NT2/D1 (cell line): ENCODE measurements around the gene XYLT1.

Experiments used
- DNase-seq: peaks from one replicate; pipeline ENCODE4 v3.0.0-alpha.2; 2011; ENCODE audit warnings: low read depth, low spot score
- H3K27me3 ChIP-seq: 2 replicates; pipeline ENCODE4 v1.6.0; 2011; ENCODE audit warnings: mild to moderate bottlenecking; ENCODE audit not compliant: insufficient read length, insufficient read depth
- H3K36me3 ChIP-seq: 2 replicates; pipeline ENCODE4 v1.6.1; 2011; ENCODE audit warnings: mild to moderate bottlenecking, low read length, mixed read lengths; ENCODE audit not compliant: insufficient read depth, insufficient read length
- H3K4me1 ChIP-seq: 2 replicates; pipeline ENCODE4 v1.5.1; 2011; ENCODE audit not compliant: insufficient read depth, insufficient read length
- H3K4me3 ChIP-seq: 2 replicates; pipeline ENCODE4 v1.5.1; 2011; ENCODE audit warnings: low read depth; ENCODE audit not compliant: insufficient read length
- H3K9ac ChIP-seq: 2 replicates; pipeline ENCODE4 v1.6.0; 2011; ENCODE audit warnings: low read depth; ENCODE audit not compliant: insufficient read length
- H3K9me3 ChIP-seq: 2 replicates; pipeline ENCODE4 v1.5.1; 2011; ENCODE audit warnings: mild to moderate bottlenecking, low read length; ENCODE audit not compliant: insufficient read depth
- SUZ12 ChIP-seq: IDR thresholded peaks from 2 replicates; pipeline ENCODE4 v1.6.1; 2011; ENCODE audit not compliant: insufficient read length, insufficient read depth; ENCODE audit errors: extremely low read depth
- YY1 ChIP-seq: IDR thresholded peaks from 2 replicates; pipeline ENCODE4 v1.6.1; 2011; ENCODE audit not compliant: insufficient read length, insufficient read depth
- ZNF274 ChIP-seq: IDR thresholded peaks from 2 replicates; pipeline ENCODE4 v1.6.1; 2011; ENCODE audit warnings: mild to moderate bottlenecking, low read depth, low read length

XYLT1 gene

GRCh38 chr16:17386229-17386628, 84.5 kb downstream of the XYLT1 start:
- DNase-seq, result no peak
- Histone ChIP-seq H3K27me3 (no peaks in the 10 kb centered on the region), H3K9ac (no peak overlapping the region), H3K36me3 (no peaks in the 10 kb centered on the region), H3K4me3 (no peak overlapping the region), H3K9me3 (no peaks in the 10 kb centered on the region), H3K4me1 (peaks cover 9% of the 10 kb centered on the region)
- TF ChIP-seq SUZ12 (no peak), ZNF274 (no peak), YY1 (no peak)

- Histone ChIP-seq H3K9ac (peak overlapping the region; percentile 1), H3K4me3 (no peak overlapping the region), H3K9me3 (no peaks in the 10 kb centered on the region), H3K4me1 (peaks cover 9% of the 10 kb centered on the region), H3K27me3 (no peaks in the 10 kb centered on the region), H3K36me3 (no peaks in the 10 kb centered on the region)
- no peak for DNase-seq
- TF ChIP-seq SUZ12 (no peak), YY1 (no peak), ZNF274 (no peak)
These were observed 86.3 kb downstream of the XYLT1 start for GRCh38 chr16:17384471-17384870.

- H3K9me3 ChIP-seq, result no peaks in the 10 kb centered on the region
- H3K9ac ChIP-seq, result no peak overlapping the region
- H3K4me3 ChIP-seq, result no peak overlapping the region
- H3K4me1 ChIP-seq, result peaks cover 12% of the 10 kb centered on the region
- DNase-seq, result no peak
- H3K36me3 ChIP-seq, result no peaks in the 10 kb centered on the region
- no peak for TF ChIP-seq ZNF274
- TF ChIP-seq SUZ12, result no peak
- no peak for TF ChIP-seq YY1
- no peaks in the 10 kb centered on the region for H3K27me3 ChIP-seq
These were observed 87.6 kb downstream of the XYLT1 start for GRCh38 chr16:17382949-17383863.

GRCh38 chr16:17382514-17382913, 88.2 kb downstream of the XYLT1 start:
- DNase-seq, result no peak
- no peaks in the 10 kb centered on the region for H3K36me3 ChIP-seq
- H3K4me3 ChIP-seq, result no peak overlapping the region
- H3K27me3 ChIP-seq, result no peaks in the 10 kb centered on the region
- H3K9ac ChIP-seq, result no peak overlapping the region
- no peak for TF ChIP-seq SUZ12
- TF ChIP-seq YY1, result no peak
- TF ChIP-seq ZNF274, result no peak
- H3K4me1 ChIP-seq, result peaks cover 12% of the 10 kb centered on the region
- H3K9me3 ChIP-seq, result no peaks in the 10 kb centered on the region

GRCh38 chr16:17381784-17382183, 89.0 kb downstream of the XYLT1 start:
- Histone ChIP-seq H3K27me3 (no peaks in the 10 kb centered on the region), H3K9ac (no peak overlapping the region), H3K4me1 (peaks cover 9% of the 10 kb centered on the region), H3K4me3 (no peak overlapping the region), H3K36me3 (no peaks in the 10 kb centered on the region), H3K9me3 (no peaks in the 10 kb centered on the region)
- no peak for DNase-seq
- TF ChIP-seq SUZ12, result no peak
- TF ChIP-seq ZNF274, result no peak
- TF ChIP-seq YY1, result no peak

- DNase-seq, result no peak
- Histone ChIP-seq H3K27me3 (no peaks in the 10 kb centered on the region), H3K36me3 (no peaks in the 10 kb centered on the region), H3K4me1 (peaks cover 13% of the 10 kb centered on the region), H3K9me3 (no peaks in the 10 kb centered on the region), H3K9ac (no peak overlapping the region), H3K4me3 (no peak overlapping the region)
- TF ChIP-seq SUZ12 (no peak), YY1 (no peak), ZNF274 (no peak)
These were observed 90.1 kb downstream of the XYLT1 start for GRCh38 chr16:17380613-17381012.

- no peak for DNase-seq
These were observed 91.6 kb downstream of the XYLT1 start for GRCh38 chr16:17379121-17379571.

More at GRCh38 chr16:17379121-17379571, 91.6 kb downstream of the XYLT1 start:
- no peaks in the 10 kb centered on the region for H3K9me3 ChIP-seq
- TF ChIP-seq ZNF274 (no peak), SUZ12 (no peak), YY1 (no peak)
- H3K4me1 ChIP-seq, result peaks cover 15% of the 10 kb centered on the region
- peak overlapping the region; percentile 24 for H3K9ac ChIP-seq
- H3K4me3 ChIP-seq, result no peak overlapping the region
- H3K27me3 ChIP-seq, result no peaks in the 10 kb centered on the region
- no peaks in the 10 kb centered on the region for H3K36me3 ChIP-seq
